ENCODE results near the gene KMT2E. TPM values are rescaled to one million over a fixed set of nuclear protein-coding genes. Genes with fewer than 3 reads are reported as not detected.

KMT2E gene
- total RNA-seq, 1 experiment from 2014 or later = 68.1 TPM

- Histone ChIP-seq H3K9me3 (ENCODE audit: insufficient read depth, low read depth) (no peaks in the 10 kb centered on the region), H2AFZ (no peak overlapping the region), H3K27ac (no peak overlapping the region), H3K9me2 (ENCODE audit: insufficient read depth) (no peaks in the 10 kb centered on the region), H3K4me2 (no peak overlapping the region), H3K4me1 (replicated peaks; ENCODE audit: insufficient read depth) (peaks cover 7% of the 10 kb centered on the region; the same call in 1 of the 2 replicates), H3K27me3 (ENCODE audit: insufficient read depth, low read depth) (no peaks in the 10 kb centered on the region), H3K79me2 (ENCODE audit: low read depth) (no peaks in the 10 kb centered on the region), H3K4me3 (no peak overlapping the region), H4K20me1 (ENCODE audit: insufficient read depth) (no peaks in the 10 kb centered on the region), H3F3A (ENCODE audit: insufficient read depth, low read depth) (no peaks in the 10 kb centered on the region), H3K36me3 (ENCODE audit: low read depth) (no peaks in the 10 kb centered on the region)
- ChIA-PET POLR2A (ENCODE audit: unreplicated experiment) (no interaction called here), CTCF (no interaction called here)
- intact Hi-C loops (cut with micrococcal nuclease; ENCODE audit: unreplicated experiment) = no loop called here
- DNase-seq = no peak
- TF ChIP-seq CTCF (conservative IDR thresholded peaks at IDR 0.05) (no peak), EZH2 (IDR thresholded peaks at IDR 0.05; ENCODE audit: low read depth) (no peak)
- BruUV-seq (replicated peaks) = no TSS peak
These were observed 140.1 kb downstream of the KMT2E start for GRCh38 chr7:105154084-105154483.

GRCh38 chr7:105156731-105157130 is 142.7 kb downstream of the KMT2E start:
- Histone ChIP-seq H3K27me3 (ENCODE audit: insufficient read depth, low read depth) (no peaks in the 10 kb centered on the region), H3K27ac (no peak overlapping the region), H3K9me3 (ENCODE audit: insufficient read depth, low read depth) (no peaks in the 10 kb centered on the region), H3K4me3 (no peak overlapping the region), H3K4me2 (no peak overlapping the region), H3F3A (ENCODE audit: insufficient read depth, low read depth) (no peaks in the 10 kb centered on the region), H3K4me1 (replicated peaks; ENCODE audit: insufficient read depth) (no peaks in the 10 kb centered on the region), H3K9me2 (ENCODE audit: insufficient read depth) (no peaks in the 10 kb centered on the region), H4K20me1 (ENCODE audit: insufficient read depth) (no peaks in the 10 kb centered on the region), H2AFZ (no peak overlapping the region), H3K36me3 (ENCODE audit: low read depth) (no peaks in the 10 kb centered on the region), H3K79me2 (ENCODE audit: low read depth) (no peaks in the 10 kb centered on the region)
- no TSS peak for BruUV-seq (replicated peaks)
- TF ChIP-seq EZH2 (IDR thresholded peaks at IDR 0.05; ENCODE audit: low read depth) (no peak), CTCF (conservative IDR thresholded peaks at IDR 0.05) (no peak)
- intact Hi-C loops (cut with micrococcal nuclease; ENCODE audit: unreplicated experiment) = no loop called here
- ChIA-PET POLR2A (ENCODE audit: unreplicated experiment) (no interaction called here), CTCF (no interaction called here)
- no peak for DNase-seq

GRCh38 chr7:105157278-105157677 is 143.3 kb downstream of the KMT2E start:
- Histone ChIP-seq H3K27ac (no peak overlapping the region), H3F3A (ENCODE audit: insufficient read depth, low read depth) (no peaks in the 10 kb centered on the region), H3K9me2 (ENCODE audit: insufficient read depth) (no peaks in the 10 kb centered on the region), H3K79me2 (ENCODE audit: low read depth) (no peaks in the 10 kb centered on the region), H3K9me3 (ENCODE audit: insufficient read depth, low read depth) (no peaks in the 10 kb centered on the region), H3K36me3 (ENCODE audit: low read depth) (no peaks in the 10 kb centered on the region), H3K4me1 (replicated peaks; ENCODE audit: insufficient read depth) (no peaks in the 10 kb centered on the region), H2AFZ (no peak overlapping the region), H4K20me1 (ENCODE audit: insufficient read depth) (no peaks in the 10 kb centered on the region), H3K27me3 (ENCODE audit: insufficient read depth, low read depth) (no peaks in the 10 kb centered on the region), H3K4me2 (no peak overlapping the region), H3K4me3 (no peak overlapping the region)
- DNase-seq = no peak
- intact Hi-C loops (cut with micrococcal nuclease; ENCODE audit: unreplicated experiment) = no loop called here
- CTCF ChIA-PET = no interaction called here
- POLR2A ChIA-PET (ENCODE audit: unreplicated experiment) = interaction anchor here (0.6 kb wide), 1 partner anchor 56 kb away, joined by 3 read pairs; no protein-coding TSS in a partner anchor
- no TSS peak for BruUV-seq (replicated peaks)
- TF ChIP-seq CTCF (conservative IDR thresholded peaks at IDR 0.05) (no peak), EZH2 (IDR thresholded peaks at IDR 0.05; ENCODE audit: low read depth) (no peak)

All from PC-9 (cell line).